ENCODE results near the gene GAB3.

GRCh38 chrX:154729439-154729838 lies 21.4 kb downstream of the GAB3 start:
- TF ChIP-seq TOX (CRISPR knock-in tag; IDR thresholded peaks at IDR 0.05; ENCODE audit: borderline replicate concordance) (no peak), ZFP3 (CRISPR knock-in tag; IDR thresholded peaks at IDR 0.05) (no peak), PPARA (CRISPR knock-in tag; IDR thresholded peaks at IDR 0.05; ENCODE audit: borderline replicate concordance) (no peak), ARNTL (CRISPR knock-in tag; IDR thresholded peaks at IDR 0.05; ENCODE audit: borderline replicate concordance, low read depth) (no peak), ZC3H10 (CRISPR knock-in tag; IDR thresholded peaks at IDR 0.05) (no peak), ZFP30 (CRISPR knock-in tag; IDR thresholded peaks at IDR 0.05) (no peak), OSR1 (CRISPR knock-in tag; IDR thresholded peaks at IDR 0.05) (no peak), ZNF8 (CRISPR knock-in tag; IDR thresholded peaks at IDR 0.05) (no peak), ESRRG (CRISPR knock-in tag; IDR thresholded peaks at IDR 0.05) (no peak), BACH2 (CRISPR knock-in tag; IDR thresholded peaks at IDR 0.05; ENCODE audit: borderline replicate concordance) (no peak)
- TF ChIP-seq, protein P1, sequence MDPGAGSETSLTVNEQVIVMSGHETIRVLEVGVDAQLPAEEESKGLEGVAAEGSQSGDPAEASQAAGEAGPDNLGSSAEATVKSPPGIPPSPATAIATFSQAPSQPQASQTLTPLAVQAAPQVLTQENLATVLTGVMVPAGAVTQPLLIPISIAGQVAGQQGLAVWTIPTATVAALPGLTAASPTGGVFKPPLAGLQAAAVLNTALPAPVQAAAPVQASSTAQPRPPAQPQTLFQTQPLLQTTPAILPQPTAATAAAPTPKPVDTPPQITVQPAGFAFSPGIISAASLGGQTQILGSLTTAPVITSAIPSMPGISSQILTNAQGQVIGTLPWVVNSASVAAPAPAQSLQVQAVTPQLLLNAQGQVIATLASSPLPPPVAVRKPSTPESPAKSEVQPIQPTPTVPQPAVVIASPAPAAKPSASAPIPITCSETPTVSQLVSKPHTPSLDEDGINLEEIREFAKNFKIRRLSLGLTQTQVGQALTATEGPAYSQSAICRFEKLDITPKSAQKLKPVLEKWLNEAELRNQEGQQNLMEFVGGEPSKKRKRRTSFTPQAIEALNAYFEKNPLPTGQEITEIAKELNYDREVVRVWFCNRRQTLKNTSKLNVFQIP (CRISPR knock-in tag; IDR thresholded peaks at IDR 0.05; ENCODE audit: borderline replicate concordance, low read depth) = no peak
- TF ChIP-seq, protein P2, sequence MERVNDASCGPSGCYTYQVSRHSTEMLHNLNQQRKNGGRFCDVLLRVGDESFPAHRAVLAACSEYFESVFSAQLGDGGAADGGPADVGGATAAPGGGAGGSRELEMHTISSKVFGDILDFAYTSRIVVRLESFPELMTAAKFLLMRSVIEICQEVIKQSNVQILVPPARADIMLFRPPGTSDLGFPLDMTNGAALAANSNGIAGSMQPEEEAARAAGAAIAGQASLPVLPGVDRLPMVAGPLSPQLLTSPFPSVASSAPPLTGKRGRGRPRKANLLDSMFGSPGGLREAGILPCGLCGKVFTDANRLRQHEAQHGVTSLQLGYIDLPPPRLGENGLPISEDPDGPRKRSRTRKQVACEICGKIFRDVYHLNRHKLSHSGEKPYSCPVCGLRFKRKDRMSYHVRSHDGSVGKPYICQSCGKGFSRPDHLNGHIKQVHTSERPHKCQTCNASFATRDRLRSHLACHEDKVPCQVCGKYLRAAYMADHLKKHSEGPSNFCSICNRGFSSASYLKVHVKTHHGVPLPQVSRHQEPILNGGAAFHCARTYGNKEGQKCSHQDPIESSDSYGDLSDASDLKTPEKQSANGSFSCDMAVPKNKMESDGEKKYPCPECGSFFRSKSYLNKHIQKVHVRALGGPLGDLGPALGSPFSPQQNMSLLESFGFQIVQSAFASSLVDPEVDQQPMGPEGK (CRISPR knock-in tag; IDR thresholded peaks at IDR 0.05; ENCODE audit: borderline replicate concordance) = no peak
- TF ChIP-seq, protein P3, sequence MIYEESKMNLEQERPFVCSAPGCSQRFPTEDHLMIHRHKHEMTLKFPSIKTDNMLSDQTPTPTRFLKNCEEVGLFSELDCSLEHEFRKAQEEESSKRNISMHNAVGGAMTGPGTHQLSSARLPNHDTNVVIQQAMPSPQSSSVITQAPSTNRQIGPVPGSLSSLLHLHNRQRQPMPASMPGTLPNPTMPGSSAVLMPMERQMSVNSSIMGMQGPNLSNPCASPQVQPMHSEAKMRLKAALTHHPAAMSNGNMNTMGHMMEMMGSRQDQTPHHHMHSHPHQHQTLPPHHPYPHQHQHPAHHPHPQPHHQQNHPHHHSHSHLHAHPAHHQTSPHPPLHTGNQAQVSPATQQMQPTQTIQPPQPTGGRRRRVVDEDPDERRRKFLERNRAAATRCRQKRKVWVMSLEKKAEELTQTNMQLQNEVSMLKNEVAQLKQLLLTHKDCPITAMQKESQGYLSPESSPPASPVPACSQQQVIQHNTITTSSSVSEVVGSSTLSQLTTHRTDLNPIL (CRISPR knock-in tag; IDR thresholded peaks at IDR 0.05; ENCODE audit: low read depth) = no peak
- TF ChIP-seq, protein P4, sequence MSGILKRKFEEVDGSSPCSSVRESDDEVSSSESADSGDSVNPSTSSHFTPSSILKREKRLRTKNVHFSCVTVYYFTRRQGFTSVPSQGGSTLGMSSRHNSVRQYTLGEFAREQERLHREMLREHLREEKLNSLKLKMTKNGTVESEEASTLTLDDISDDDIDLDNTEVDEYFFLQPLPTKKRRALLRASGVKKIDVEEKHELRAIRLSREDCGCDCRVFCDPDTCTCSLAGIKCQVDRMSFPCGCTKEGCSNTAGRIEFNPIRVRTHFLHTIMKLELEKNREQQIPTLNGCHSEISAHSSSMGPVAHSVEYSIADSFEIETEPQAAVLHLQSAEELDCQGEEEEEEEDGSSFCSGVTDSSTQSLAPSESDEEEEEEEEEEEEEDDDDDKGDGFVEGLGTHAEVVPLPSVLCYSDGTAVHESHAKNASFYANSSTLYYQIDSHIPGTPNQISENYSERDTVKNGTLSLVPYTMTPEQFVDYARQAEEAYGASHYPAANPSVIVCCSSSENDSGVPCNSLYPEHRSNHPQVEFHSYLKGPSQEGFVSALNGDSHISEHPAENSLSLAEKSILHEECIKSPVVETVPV (CRISPR knock-in tag; IDR thresholded peaks at IDR 0.05) = no peak
